Measurements from ENCODE around the gene NPEPPS. TPM values are rescaled to one million over a fixed set of nuclear protein-coding genes. Genes with fewer than 3 reads are reported as not detected.
A peak's percentile ranks its signal among the peaks of the same experiment; 100 is the strongest.

The NPEPPS gene
- total and polyA plus RNA-seq, 10 donors = 19.2 to 165 (median 107) TPM

DNA sequence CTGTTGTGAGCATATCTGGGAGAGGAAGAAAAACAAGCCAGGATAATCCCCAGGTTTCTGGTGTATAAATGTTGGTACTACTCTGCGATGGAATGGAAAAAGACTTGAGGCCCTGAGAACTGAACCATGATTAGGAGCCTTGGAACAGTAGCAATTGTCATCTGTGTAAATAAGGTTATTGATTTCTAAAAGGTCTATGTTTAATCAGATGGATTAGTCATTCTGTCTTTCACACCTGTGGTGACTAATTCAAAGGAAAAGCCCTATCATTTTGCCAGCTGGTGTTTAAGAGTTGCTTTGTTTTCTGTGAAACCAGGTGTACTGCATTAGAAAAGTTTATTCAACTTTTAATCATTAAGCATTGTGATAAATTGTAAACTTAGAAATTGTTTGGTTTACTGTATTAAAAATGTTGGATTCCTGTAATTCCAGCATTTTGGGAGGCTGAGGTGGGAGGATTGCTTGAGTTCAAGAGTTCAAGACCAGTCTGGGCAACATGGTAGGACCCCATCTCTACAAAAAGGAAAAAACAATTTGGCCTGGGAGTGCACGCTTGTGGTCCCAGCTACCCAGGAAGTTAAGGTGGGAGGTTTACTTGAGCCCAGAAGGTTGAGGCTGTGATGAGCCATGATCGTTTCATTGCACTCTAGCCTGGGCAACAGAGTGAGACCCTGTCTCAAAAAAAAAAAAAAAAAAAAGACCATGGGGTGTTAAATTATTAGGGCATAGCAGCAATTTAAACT is 89.8 kb downstream of the NPEPPS start:
- intact Hi-C loops (cut with DNase I; ENCODE audit: low total_unique reads) = no loop called here
- H3K27me3 ChIP-seq (replicated peaks in 1 of 7) = no peaks in the 10 kb centered on the region
- no peak overlapping the region for H3K4me3 ChIP-seq
- H3K36me3 ChIP-seq = peaks cover 0 to 99% (median 63%) of the 10 kb centered on the region in 6 donors
- no peaks in the 10 kb centered on the region for H3K9me3 ChIP-seq
- H3K27ac ChIP-seq = no peak overlapping the region
- no peak for DNase-seq
- 69 to 89% (median 83%) methylated on average over 3 of the region's 3 CpGs for WGBS, 5 donors
- peaks cover 0 to 15% (median 2%) of the 10 kb centered on the region in 6 donors for H3K4me1 ChIP-seq
- TF ChIP-seq, protein P1, sequence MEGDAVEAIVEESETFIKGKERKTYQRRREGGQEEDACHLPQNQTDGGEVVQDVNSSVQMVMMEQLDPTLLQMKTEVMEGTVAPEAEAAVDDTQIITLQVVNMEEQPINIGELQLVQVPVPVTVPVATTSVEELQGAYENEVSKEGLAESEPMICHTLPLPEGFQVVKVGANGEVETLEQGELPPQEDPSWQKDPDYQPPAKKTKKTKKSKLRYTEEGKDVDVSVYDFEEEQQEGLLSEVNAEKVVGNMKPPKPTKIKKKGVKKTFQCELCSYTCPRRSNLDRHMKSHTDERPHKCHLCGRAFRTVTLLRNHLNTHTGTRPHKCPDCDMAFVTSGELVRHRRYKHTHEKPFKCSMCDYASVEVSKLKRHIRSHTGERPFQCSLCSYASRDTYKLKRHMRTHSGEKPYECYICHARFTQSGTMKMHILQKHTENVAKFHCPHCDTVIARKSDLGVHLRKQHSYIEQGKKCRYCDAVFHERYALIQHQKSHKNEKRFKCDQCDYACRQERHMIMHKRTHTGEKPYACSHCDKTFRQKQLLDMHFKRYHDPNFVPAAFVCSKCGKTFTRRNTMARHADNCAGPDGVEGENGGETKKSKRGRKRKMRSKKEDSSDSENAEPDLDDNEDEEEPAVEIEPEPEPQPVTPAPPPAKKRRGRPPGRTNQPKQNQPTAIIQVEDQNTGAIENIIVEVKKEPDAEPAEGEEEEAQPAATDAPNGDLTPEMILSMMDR (IDR thresholded peaks at IDR 0.05 in 8 of 11, conservative IDR thresholded peaks at IDR 0.05 in 3 of 11) = no peak
- TF ChIP-seq POLR2A (IDR thresholded peaks at IDR 0.05) (no peak), POLR2AphosphoS5 (IDR thresholded peaks at IDR 0.05) (no peak)

DNA sequence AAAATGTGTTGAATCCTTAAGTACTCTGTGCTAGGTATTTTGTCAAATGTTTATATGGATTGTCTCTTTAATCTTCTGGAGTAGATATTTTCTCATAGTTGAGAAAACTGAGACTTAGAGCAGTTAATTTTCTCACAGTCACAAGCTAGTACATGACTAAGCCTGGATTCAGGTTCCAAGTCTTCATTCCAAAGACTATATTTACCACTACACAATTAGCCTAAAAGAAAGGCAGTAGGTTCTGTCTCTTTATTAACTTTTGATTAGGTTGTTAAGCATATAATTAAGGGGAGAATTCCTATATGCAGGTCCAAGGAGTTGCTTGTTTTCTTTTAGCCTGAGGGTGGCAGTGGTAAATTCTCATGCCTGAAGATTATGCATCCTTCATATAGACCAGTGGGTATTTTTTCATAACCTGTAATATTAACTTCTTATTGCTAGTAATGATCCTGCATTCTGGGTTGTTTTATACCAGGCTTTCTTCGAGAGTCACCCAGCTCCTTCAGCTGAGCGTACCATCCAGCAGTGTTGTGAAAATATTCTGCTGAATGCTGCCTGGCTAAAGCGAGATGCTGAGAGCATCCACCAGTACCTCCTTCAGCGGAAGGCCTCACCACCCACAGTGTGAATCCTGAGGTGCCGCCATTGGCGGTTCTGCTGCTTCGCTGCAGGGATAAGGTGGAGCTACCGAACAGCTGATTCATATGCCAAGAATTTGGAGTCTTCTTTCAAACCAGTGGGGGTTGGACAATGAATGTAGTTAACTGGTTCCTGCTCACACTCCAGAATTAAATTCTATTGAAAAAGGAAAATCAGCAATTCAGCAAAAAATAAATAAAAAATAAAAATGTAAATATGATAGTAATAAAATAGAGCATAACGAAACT is 90.6 kb downstream of the NPEPPS start:
- WGBS, 5 donors = 84 to 91% (median 89%) methylated on average over 9 of the region's 9 CpGs
- Histone ChIP-seq H3K9me3 (no peaks in the 10 kb centered on the region), H3K27ac (peak overlapping the region in 2 of 8 donors; percentile 11 to 30), H3K27me3 (replicated peaks in 1 of 7) (no peaks in the 10 kb centered on the region), H3K4me1 (peaks cover 0 to 9% (median 0%) of the 10 kb centered on the region in 6 donors), H3K4me3 (no peak overlapping the region), H3K36me3 (peaks cover 0 to 97% (median 61%) of the 10 kb centered on the region in 6 donors)
- DNase-seq = no peak
- TF ChIP-seq POLR2AphosphoS5 (IDR thresholded peaks at IDR 0.05) (no peak), POLR2A (IDR thresholded peaks at IDR 0.05) (no peak)
- TF ChIP-seq, protein P1 (IDR thresholded peaks at IDR 0.05 in 8 of 11, conservative IDR thresholded peaks at IDR 0.05 in 3 of 11) = no peak
- intact Hi-C loops (cut with DNase I; ENCODE audit: low total_unique reads) = no loop called here

DNA sequence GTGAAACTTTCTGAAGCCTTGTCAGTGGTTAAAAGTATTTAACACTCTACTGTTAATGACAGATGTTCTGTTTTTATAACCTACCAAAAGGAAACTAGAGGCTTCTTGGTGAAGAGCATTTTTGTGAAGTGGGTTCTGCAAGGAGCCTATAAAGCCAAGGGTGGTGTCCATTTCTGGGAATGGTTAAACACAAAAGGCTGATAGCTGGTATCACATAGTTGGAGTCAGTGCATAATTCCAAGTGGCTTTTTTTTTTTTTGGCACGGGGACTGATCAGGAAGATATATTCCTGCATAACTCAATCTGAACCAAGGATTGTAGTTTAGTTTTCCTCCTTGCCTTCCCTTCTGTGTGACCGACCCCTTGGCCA is 91.3 kb downstream of the NPEPPS start:
- Histone ChIP-seq H3K36me3 (peaks cover 0 to 90% (median 59%) of the 10 kb centered on the region in 6 donors), H3K9me3 (no peaks in the 10 kb centered on the region), H3K27me3 (replicated peaks in 1 of 7) (no peaks in the 10 kb centered on the region), H3K4me1 (peaks cover 0 to 9% (median 0%) of the 10 kb centered on the region in 6 donors), H3K27ac (peak overlapping the region in 4 of 8 donors; percentile 1 to 33 (median 16)), H3K4me3 (no peak overlapping the region)
- TF ChIP-seq, protein P1 (IDR thresholded peaks at IDR 0.05 in 8 of 11, conservative IDR thresholded peaks at IDR 0.05 in 3 of 11) = no peak
- TF ChIP-seq POLR2AphosphoS5 (IDR thresholded peaks at IDR 0.05) (no peak), POLR2A (IDR thresholded peaks at IDR 0.05) (no peak)
- 63 to 86% (median 70%) methylated on average over 2 of the region's 2 CpGs for WGBS, 5 donors
- no peak for DNase-seq
- intact Hi-C loops (cut with DNase I; ENCODE audit: low total_unique reads) = no loop called here

DNA sequence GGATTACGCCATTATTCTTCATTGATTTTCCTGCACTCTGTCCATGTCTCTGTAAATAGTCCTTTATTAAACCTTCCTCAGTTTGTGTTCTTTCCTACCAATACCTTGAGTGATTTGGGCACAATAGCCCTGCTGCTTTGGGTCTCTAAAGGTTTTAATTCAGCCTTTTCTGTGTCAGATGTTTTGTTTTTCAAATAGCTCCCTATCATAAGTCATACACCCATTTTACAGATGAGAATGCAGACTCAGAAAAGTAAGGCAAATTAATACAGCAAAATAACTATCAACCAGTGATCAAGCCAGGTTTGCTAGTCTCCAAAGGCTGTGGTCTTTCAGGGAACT is 93.8 kb downstream of the NPEPPS start:
- WGBS, 5 donors = 33 to 100% (median 50%) methylated on average over 1 of the region's 1 CpG
- H3K27me3 ChIP-seq (replicated peaks in 1 of 7) = no peaks in the 10 kb centered on the region
- intact Hi-C loops (cut with DNase I; ENCODE audit: low total_unique reads) = no loop called here
- peaks cover 0 to 9% (median 0%) of the 10 kb centered on the region in 6 donors for H3K4me1 ChIP-seq
- no peaks in the 10 kb centered on the region for H3K9me3 ChIP-seq
- peaks cover 0 to 65% (median 37%) of the 10 kb centered on the region in 6 donors for H3K36me3 ChIP-seq
- no peak for DNase-seq
- TF ChIP-seq, protein P1 (IDR thresholded peaks at IDR 0.05 in 8 of 11, conservative IDR thresholded peaks at IDR 0.05 in 3 of 11) = no peak
- TF ChIP-seq POLR2AphosphoS5 (IDR thresholded peaks at IDR 0.05) = no peak
- no peak for TF ChIP-seq POLR2A (IDR thresholded peaks at IDR 0.05)
- no peak overlapping the region for H3K4me3 ChIP-seq
- no peak overlapping the region for H3K27ac ChIP-seq
